CD4-positive, CD25-positive, alpha-beta regulatory T cell (primary cell): Measurements from ENCODE around the gene RAP2B. TPM values are rescaled to one million over a fixed set of nuclear protein-coding genes. Genes with fewer than 3 reads are reported as not detected.
A peak's percentile ranks its signal among the peaks of the same experiment; 100 is the strongest.

Source experiments
- ATAC-seq, 2 donors: fragments of 150-1000 bp; cut with Tn5 transposase; one replicate each; pipeline ENCODE4 v1.10.0; 2021; ENCODE audit warnings: low read depth in 2 of 2, moderate number of reproducible peaks in 2 of 2, moderate library complexity in 1 of 2
- DNase-seq, 3 donors: peaks; one replicate each; pipeline versions ENCODE4 v3.0.0 to v3.0.0-alpha.2; 2012 to 2022; ENCODE audit warnings: mixed read lengths in 1 of 3
- H3K27ac ChIP-seq: one replicate; pipeline ENCODE4 v1.7.0; 2013; ENCODE audit warnings: mild to moderate bottlenecking, low read length; ENCODE audit not compliant: insufficient read depth, poor library complexity, severe bottlenecking
- H3K27me3 ChIP-seq: one replicate; pipeline ENCODE4 v1.7.0; 2013; ENCODE audit warnings: low read length; ENCODE audit not compliant: control insufficient read depth, insufficient read depth
- H3K36me3 ChIP-seq: one replicate; pipeline ENCODE4 v1.7.0; 2013; ENCODE audit warnings: mild to moderate bottlenecking, low read length, moderate library complexity; ENCODE audit not compliant: control insufficient read depth, insufficient read depth
- H3K4me1 ChIP-seq: 2 replicates; pipeline ENCODE4 v1.7.0; 2013; ENCODE audit warnings: mild to moderate bottlenecking, low read length; ENCODE audit not compliant: insufficient read depth, control insufficient read depth, poor library complexity, severe bottlenecking
- H3K4me3 ChIP-seq: one replicate; pipeline ENCODE4 v1.7.0; 2013; ENCODE audit warnings: low read depth, mild to moderate bottlenecking, low read length, moderate library complexity
- H3K9me3 ChIP-seq, 2 experiments: 1 replicate in 1 of 2; 2 replicates in 1 of 2; pipeline ENCODE4 v1.7.0; 2013; ENCODE audit warnings: low read length in 2 of 2, mild to moderate bottlenecking in 1 of 2, moderate library complexity in 1 of 2; ENCODE audit not compliant: control insufficient read depth in 2 of 2
- H3K27ac Mint-ChIP-seq, 3 donors: one replicate each; pipeline ENCODE4 v1.8.0; 2020 to 2022; ENCODE audit warnings: mild to moderate bottlenecking in 3 of 3, mixed read lengths in 3 of 3, moderate library complexity in 2 of 3
- H3K27me3 Mint-ChIP-seq: one replicate; pipeline ENCODE4 v1.8.0; 2022; ENCODE audit warnings: mild to moderate bottlenecking, mixed read lengths
- H3K36me3 Mint-ChIP-seq: one replicate; pipeline ENCODE4 v1.8.0; 2020; ENCODE audit warnings: mixed read lengths
- H3K4me1 Mint-ChIP-seq, 4 donors: one replicate each; pipeline ENCODE4 v1.8.0; 2020 to 2022; ENCODE audit warnings: mixed read lengths in 4 of 4, mild to moderate bottlenecking in 1 of 4
- H3K4me3 Mint-ChIP-seq, 4 donors: one replicate each; pipeline ENCODE4 v1.8.0; 2020 to 2022; ENCODE audit warnings: mild to moderate bottlenecking in 4 of 4, mixed read lengths in 4 of 4, moderate library complexity in 3 of 4
- H3K9me3 Mint-ChIP-seq, 7 donors: one replicate each; pipeline ENCODE4 v1.8.0; 2020 to 2022; ENCODE audit warnings: mixed read lengths in 7 of 7, mild to moderate bottlenecking in 3 of 7, moderate library complexity in 2 of 7
- polyA plus RNA-seq, 4 donors: library from polyadenylated mRNA; unstranded; fragments of 300-500 nt; fragmentation: Illumina TruSeq; gene quantifications; one replicate each; pipeline ENCODE4 v1.2.3, GENCODE V29; 2021
- total RNA-seq: library from RNA; stranded (reverse); gene quantifications from one replicate; pipeline ENCODE4 v1.2.3, GENCODE V29; 2022

Gene RAP2B
- total and polyA plus RNA-seq, 5 donors from 2014 or later, result 17.3 to 19.9 (median 18.8) TPM

DNA sequence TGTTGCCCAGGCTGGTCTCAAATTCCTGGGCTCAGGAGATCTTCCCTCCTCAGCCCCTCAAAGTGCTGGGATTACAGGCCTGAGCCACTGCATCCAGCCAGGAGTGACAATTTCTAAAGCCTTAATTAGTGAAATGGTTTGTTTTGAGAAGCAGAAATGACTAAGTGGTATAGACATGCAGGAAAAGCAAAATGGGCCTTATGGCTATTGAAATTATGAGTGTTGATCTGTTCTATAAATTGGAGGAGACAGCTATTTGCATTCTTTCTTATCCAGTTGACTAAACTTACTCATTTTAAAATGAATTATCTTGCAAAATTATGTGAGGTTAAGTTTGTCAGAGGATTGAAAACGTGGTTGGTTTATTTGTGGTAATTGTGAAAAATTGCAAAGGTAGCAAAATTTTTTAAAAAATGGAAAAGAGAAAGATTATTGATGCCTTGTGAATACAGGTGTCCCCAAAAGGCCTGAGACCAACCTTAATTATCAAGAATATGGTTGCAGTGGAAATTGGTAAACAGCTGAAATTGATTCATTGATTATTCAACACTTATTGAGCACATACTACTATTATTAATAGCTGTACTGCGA is 7.9 kb downstream of the RAP2B start:
- Histone ChIP-seq H3K4me1 (peaks cover 28% of the 10 kb centered on the region), H3K27me3 (no peaks in the 10 kb centered on the region), H3K27ac (no peak overlapping the region), H3K9me3 (no peaks in the 10 kb centered on the region), H3K4me3 (no peak overlapping the region), H3K36me3 (no peaks in the 10 kb centered on the region)
- no peak for ATAC-seq
- Mint-ChIP-seq H3K4me1 (peaks cover 37 to 68% (median 53%) of the 10 kb centered on the region in 4 donors), H3K27me3 (no peaks in the 10 kb centered on the region), H3K4me3 (no peak overlapping the region), H3K36me3 (peaks cover 11% of the 10 kb centered on the region), H3K9me3 (peaks cover 0 to 1% (median 0%) of the 10 kb centered on the region in 7 donors), H3K27ac (peak overlapping the region in 1 of 3 donors; percentile 48)
- DNase-seq, result no peak

DNA sequence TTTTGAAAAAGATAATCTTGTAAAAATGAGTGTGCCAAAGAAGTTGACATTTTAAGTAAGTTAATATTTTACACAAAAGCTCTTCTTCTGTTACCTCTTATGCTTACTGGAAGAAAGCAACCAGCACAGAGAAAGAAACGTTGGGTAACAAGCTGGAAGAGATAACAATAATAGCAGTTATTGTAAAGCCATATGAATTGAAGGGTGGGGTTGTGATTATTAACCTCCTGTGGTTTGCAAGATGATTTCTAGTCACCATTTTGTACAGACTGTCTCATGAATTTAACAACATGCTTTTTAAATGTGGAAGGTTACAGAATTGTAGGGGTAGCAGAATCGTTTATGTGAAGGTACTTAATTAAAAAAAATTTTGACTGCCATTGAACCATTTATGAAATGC is 9.2 kb downstream of the RAP2B start:
- Mint-ChIP-seq H3K27ac (peak overlapping the region in 1 of 3 donors; percentile 38), H3K9me3 (no peaks in the 10 kb centered on the region), H3K4me1 (peaks cover 24 to 57% (median 40%) of the 10 kb centered on the region in 4 donors), H3K27me3 (no peaks in the 10 kb centered on the region), H3K36me3 (peaks cover 15% of the 10 kb centered on the region), H3K4me3 (peak overlapping the region in 1 of 4 donors; percentile 64)
- no peak for ATAC-seq
- DNase-seq, result no peak
- Histone ChIP-seq H3K4me3 (no peak overlapping the region), H3K36me3 (no peaks in the 10 kb centered on the region), H3K27me3 (no peaks in the 10 kb centered on the region), H3K4me1 (peaks cover 14% of the 10 kb centered on the region), H3K27ac (no peak overlapping the region), H3K9me3 (no peaks in the 10 kb centered on the region)

- no peak for DNase-seq
- Histone ChIP-seq H3K4me1 (peaks cover 8% of the 10 kb centered on the region), H3K4me3 (no peak overlapping the region), H3K9me3 (no peaks in the 10 kb centered on the region), H3K27ac (no peak overlapping the region), H3K27me3 (no peaks in the 10 kb centered on the region), H3K36me3 (no peaks in the 10 kb centered on the region)
- H3K4me1 Mint-ChIP-seq, result peaks cover 17 to 50% (median 34%) of the 10 kb centered on the region in 4 donors
- no peak overlapping the region for H3K4me3 Mint-ChIP-seq
- H3K9me3 Mint-ChIP-seq, result no peaks in the 10 kb centered on the region
- H3K36me3 Mint-ChIP-seq, result peaks cover 18% of the 10 kb centered on the region
- H3K27ac Mint-ChIP-seq, result peak overlapping the region in 1 of 3 donors; percentile 31
- ATAC-seq, result no peak
- no peaks in the 10 kb centered on the region for H3K27me3 Mint-ChIP-seq
These were observed 9.9 kb downstream of the RAP2B start for GRCh38 chr3:153171918-153172317.

GRCh38 chr3:153172796-153173757 is 11.1 kb downstream of the RAP2B start:
- Mint-ChIP-seq H3K27me3 (no peaks in the 10 kb centered on the region), H3K27ac (peak overlapping the region; percentile 28 to 51 (median 31)), H3K36me3 (peaks cover 18% of the 10 kb centered on the region), H3K9me3 (no peaks in the 10 kb centered on the region), H3K4me1 (peaks cover 17 to 39% (median 24%) of the 10 kb centered on the region in 4 donors), H3K4me3 (no peak overlapping the region)
- H3K27ac ChIP-seq, result no peak overlapping the region
- no peaks in the 10 kb centered on the region for H3K27me3 ChIP-seq
- H3K36me3 ChIP-seq, result no peaks in the 10 kb centered on the region
- H3K9me3 ChIP-seq, result no peaks in the 10 kb centered on the region
- H3K4me3 ChIP-seq, result no peak overlapping the region
- DNase-seq (no peak), ATAC-seq (no peak)
- no peaks in the 10 kb centered on the region for H3K4me1 ChIP-seq

DNA sequence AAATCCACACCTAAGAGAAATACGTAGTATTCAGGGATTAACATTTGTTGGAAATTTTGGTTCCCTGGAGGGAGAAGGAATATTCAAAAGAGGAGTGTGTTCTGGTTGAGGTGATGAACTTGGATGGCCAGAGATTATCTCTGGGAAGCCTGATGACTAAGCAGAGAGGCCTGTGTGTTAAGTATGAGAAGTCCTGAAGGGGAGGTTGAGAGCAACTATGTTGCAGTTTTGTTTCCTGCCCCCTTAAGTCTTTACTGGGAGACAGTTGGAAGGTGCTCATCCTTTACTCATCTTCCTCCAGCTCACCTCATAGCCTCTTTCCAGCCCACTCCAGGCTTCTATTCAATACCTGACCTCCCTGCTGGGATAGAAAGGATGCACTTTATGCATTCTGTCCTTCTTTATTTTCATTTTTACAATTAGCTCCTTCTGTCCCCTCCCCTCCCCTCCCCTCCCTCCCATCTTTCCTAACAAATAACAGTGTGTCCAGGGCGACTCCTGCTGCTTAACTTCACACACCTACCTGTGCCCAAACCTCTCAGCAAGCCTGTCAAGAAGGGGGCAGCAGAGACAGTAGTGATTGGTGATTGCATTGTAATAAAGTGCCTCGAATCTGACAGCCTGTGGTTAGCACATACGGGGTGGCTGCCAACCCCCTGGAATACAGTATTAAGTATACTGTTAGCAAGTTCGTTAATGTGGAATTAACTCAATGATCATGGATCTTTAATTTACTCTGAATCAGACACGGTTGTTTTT is 11.9 kb downstream of the RAP2B start:
- Histone ChIP-seq H3K4me3 (no peak overlapping the region), H3K9me3 (no peaks in the 10 kb centered on the region), H3K4me1 (no peaks in the 10 kb centered on the region), H3K27ac (no peak overlapping the region), H3K36me3 (no peaks in the 10 kb centered on the region), H3K27me3 (no peaks in the 10 kb centered on the region)
- no peak for ATAC-seq
- no peaks in the 10 kb centered on the region for H3K9me3 Mint-ChIP-seq
- H3K4me1 Mint-ChIP-seq, result peaks cover 16 to 32% (median 19%) of the 10 kb centered on the region in 4 donors
- H3K27me3 Mint-ChIP-seq, result peaks cover 5% of the 10 kb centered on the region
- H3K36me3 Mint-ChIP-seq, result peaks cover 18% of the 10 kb centered on the region
- no peak overlapping the region for H3K27ac Mint-ChIP-seq
- no peak overlapping the region for H3K4me3 Mint-ChIP-seq
- no peak for DNase-seq

DNA sequence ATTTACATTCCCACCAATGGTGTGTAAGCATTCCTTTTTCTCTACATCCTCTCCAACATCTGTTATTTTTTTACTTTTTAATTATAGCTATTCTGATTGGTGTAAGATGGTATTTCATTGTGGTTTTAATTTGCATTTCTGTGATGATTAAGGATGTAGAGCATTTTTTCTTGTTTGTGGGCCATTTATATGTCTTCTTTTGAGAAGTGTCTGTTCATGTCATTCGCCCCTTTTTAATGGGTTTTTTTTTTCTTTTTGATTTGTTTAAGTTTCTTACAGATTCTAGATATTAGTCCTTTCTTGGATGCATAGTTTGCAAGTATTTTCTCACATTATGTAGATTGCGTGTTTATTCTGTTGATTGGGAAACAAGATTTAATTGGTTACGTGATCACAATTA is 14.2 kb downstream of the RAP2B start:
- ATAC-seq (no peak), DNase-seq (no peak)
- no peaks in the 10 kb centered on the region for H3K27me3 ChIP-seq
- Mint-ChIP-seq H3K27ac (peak overlapping the region in 1 of 3 donors; percentile 12), H3K9me3 (no peaks in the 10 kb centered on the region), H3K4me3 (no peak overlapping the region), H3K27me3 (peaks cover 5% of the 10 kb centered on the region), H3K36me3 (peaks cover 12% of the 10 kb centered on the region), H3K4me1 (peaks cover 11 to 20% (median 15%) of the 10 kb centered on the region in 4 donors)
- H3K9me3 ChIP-seq, result no peaks in the 10 kb centered on the region
- no peaks in the 10 kb centered on the region for H3K4me1 ChIP-seq
- no peak overlapping the region for H3K27ac ChIP-seq
- no peaks in the 10 kb centered on the region for H3K36me3 ChIP-seq
- no peak overlapping the region for H3K4me3 ChIP-seq

- Mint-ChIP-seq H3K27ac (no peak overlapping the region), H3K9me3 (no peaks in the 10 kb centered on the region), H3K4me3 (no peak overlapping the region)
These were observed 18.9 kb downstream of the RAP2B start for GRCh38 chr3:153180860-153181372.

More at GRCh38 chr3:153180860-153181372, 18.9 kb downstream of the RAP2B start:
- Histone ChIP-seq H3K27me3 (no peaks in the 10 kb centered on the region), H3K9me3 (no peaks in the 10 kb centered on the region), H3K36me3 (no peaks in the 10 kb centered on the region), H3K4me3 (no peak overlapping the region), H3K4me1 (no peaks in the 10 kb centered on the region), H3K27ac (no peak overlapping the region)
- DNase-seq (no peak), ATAC-seq (no peak)
- peaks cover 5% of the 10 kb centered on the region for H3K27me3 Mint-ChIP-seq
- peaks cover 0 to 18% (median 12%) of the 10 kb centered on the region in 4 donors for H3K4me1 Mint-ChIP-seq
- peaks cover 4% of the 10 kb centered on the region for H3K36me3 Mint-ChIP-seq
